ENCODE data around the gene ADAMTSL1. TPM values are rescaled to one million over a fixed set of nuclear protein-coding genes. Genes with fewer than 3 reads are reported as not detected.

ADAMTSL1 gene
- total RNA-seq, 1 experiment from 2014 or later: 1.2 TPM

DNA sequence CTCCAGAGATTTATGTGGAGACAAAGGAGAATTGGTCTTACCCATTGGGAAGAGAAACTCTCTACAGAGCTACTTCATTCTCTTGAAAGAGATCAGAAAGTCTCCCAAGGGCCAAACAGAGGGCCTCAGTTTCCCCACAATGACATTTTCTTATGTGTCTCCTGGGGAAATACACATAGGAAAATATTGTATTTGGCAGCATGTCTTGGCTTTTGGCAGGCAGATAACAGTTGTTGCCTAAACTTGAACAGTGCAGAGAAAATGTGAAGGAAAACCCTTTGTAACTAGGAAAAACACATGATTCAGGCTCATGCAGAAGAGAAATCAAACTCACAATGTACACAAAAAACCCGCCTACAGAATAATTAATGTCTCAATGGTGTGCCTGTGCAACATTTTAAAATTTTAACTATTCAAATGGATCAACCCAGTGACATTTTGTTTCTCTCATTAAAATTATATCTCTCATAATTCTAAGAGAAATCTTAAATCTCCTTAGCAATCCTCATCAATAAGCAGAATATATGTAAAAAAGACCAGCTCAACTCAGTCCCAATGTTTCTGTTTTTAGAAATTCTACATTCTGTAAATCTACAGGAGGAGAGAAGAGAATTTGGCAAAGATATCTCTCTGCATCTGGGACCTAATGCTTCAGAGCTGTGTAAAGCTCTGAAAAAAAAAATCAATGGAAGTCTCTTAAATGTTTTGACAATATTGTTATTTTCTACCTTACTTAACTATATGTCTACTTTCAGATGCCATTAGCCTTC is 205.1 kb downstream of the ADAMTSL1 start:
- Histone ChIP-seq H2BK20ac (ENCODE audit: low read depth, low read length, poor library complexity, severe bottlenecking) (no peak overlapping the region), H3K9ac (ENCODE audit: extremely low read depth, insufficient read length, low read length) (no peak overlapping the region), H3K18ac (ENCODE audit: insufficient read length, low read depth, low read length) (no peak overlapping the region), H3K56ac (ENCODE audit: insufficient read length, low read depth, low read length) (no peak overlapping the region), H3K23me2 (ENCODE audit: insufficient read length, low read depth, low read length, poor library complexity, severe bottlenecking) (no peaks in the 10 kb centered on the region), H3K79me1 (ENCODE audit: insufficient read depth, low read depth, low read length, poor library complexity, severe bottlenecking) (no peaks in the 10 kb centered on the region), H3K14ac (ENCODE audit: insufficient read depth, low read length) (no peak overlapping the region), H2BK5ac (ENCODE audit: insufficient read length, low read length) (no peak overlapping the region), H4K20me1 (ENCODE audit: control insufficient read depth, insufficient read depth, insufficient read length) (no peaks in the 10 kb centered on the region), H2BK120ac (ENCODE audit: low read depth, low read length, poor library complexity, severe bottlenecking) (no peak overlapping the region), H3K4ac (ENCODE audit: low read depth, low read length) (no peak overlapping the region), H4K8ac (replicated peaks; ENCODE audit: insufficient read length, low read depth, low read length) (no peak overlapping the region), H3K4me1 (ENCODE audit: insufficient read depth, low read length) (no peaks in the 10 kb centered on the region), H3K27ac (ENCODE audit: insufficient read length, low read depth, low read length) (no peak overlapping the region), H3K27me3 (ENCODE audit: insufficient read depth, low read length) (no peaks in the 10 kb centered on the region), H4K5ac (ENCODE audit: insufficient read length, low read depth, low read length) (no peak overlapping the region), H3T11ph (ENCODE audit: low read length) (no peak overlapping the region), H4K91ac (ENCODE audit: insufficient read length, low read depth, low read length) (no peak overlapping the region), H2BK15ac (ENCODE audit: low read depth, low read length) (no peak overlapping the region), H3K4me2 (ENCODE audit: insufficient read depth, insufficient read length, low read length) (no peak overlapping the region), H3K79me2 (ENCODE audit: insufficient read depth, low read length) (no peaks in the 10 kb centered on the region), H3K9me3 (ENCODE audit: control insufficient read depth, low read depth, low read length) (no peaks in the 10 kb centered on the region), H2BK12ac (ENCODE audit: insufficient read length, low read depth, low read length) (no peak overlapping the region), H2AK5ac (ENCODE audit: insufficient read length, low read length) (no peak overlapping the region), H2AFZ (ENCODE audit: low read length) (no peak overlapping the region), H3K23ac (ENCODE audit: insufficient read length, low read depth, low read length) (no peak overlapping the region)
- TF ChIP-seq, protein P1, sequence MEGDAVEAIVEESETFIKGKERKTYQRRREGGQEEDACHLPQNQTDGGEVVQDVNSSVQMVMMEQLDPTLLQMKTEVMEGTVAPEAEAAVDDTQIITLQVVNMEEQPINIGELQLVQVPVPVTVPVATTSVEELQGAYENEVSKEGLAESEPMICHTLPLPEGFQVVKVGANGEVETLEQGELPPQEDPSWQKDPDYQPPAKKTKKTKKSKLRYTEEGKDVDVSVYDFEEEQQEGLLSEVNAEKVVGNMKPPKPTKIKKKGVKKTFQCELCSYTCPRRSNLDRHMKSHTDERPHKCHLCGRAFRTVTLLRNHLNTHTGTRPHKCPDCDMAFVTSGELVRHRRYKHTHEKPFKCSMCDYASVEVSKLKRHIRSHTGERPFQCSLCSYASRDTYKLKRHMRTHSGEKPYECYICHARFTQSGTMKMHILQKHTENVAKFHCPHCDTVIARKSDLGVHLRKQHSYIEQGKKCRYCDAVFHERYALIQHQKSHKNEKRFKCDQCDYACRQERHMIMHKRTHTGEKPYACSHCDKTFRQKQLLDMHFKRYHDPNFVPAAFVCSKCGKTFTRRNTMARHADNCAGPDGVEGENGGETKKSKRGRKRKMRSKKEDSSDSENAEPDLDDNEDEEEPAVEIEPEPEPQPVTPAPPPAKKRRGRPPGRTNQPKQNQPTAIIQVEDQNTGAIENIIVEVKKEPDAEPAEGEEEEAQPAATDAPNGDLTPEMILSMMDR (conservative IDR thresholded peaks at IDR 0.05): no peak
- Mint-ChIP-seq H3K4me3 (no peak overlapping the region), H3K36me3 (ENCODE audit: insufficient read depth in 1 of 3, low read depth in 3 of 3) (no peaks in the 10 kb centered on the region), H3K27me3 (ENCODE audit: low read depth) (no peaks in the 10 kb centered on the region), H3K9me3 (no peaks in the 10 kb centered on the region), H3K4me1 (no peaks in the 10 kb centered on the region), H3K27ac (no peak overlapping the region)
- WGBS (ENCODE audit: extremely low coverage, insufficient read length, low lambda C conversion rate): no CpG with 5 or more reads among the region's 1 CpG
- no peak for DNase-seq

All from H9 (cell line).